T1000 (cell line): Measurements from ENCODE around the gene SEC24B.
"Not testable (repeated sequence)": the region's sequence is repeated elsewhere in the genome, so short reads cannot be mapped to it uniquely, and the experiment has no call there.

Experiments
- DNase-seq: peaks from one replicate; lab custom pipeline; 2025; ENCODE audit warnings: mixed read lengths; lab: John Stamatoyannopoulos, UW

Gene SEC24B

GRCh38 chr4:109432696-109433095 lies 919 bp upstream of the SEC24B start:
- DNase-seq, result no peak

GRCh38 chr4:109434007-109434971 lies 674 bp downstream of the SEC24B start:
- DNase-seq, result no peak

- no peak for DNase-seq
These were observed 2.0 kb downstream of the SEC24B start for GRCh38 chr4:109435635-109436034.

- no peak for DNase-seq
These were observed 2.9 kb downstream of the SEC24B start for GRCh38 chr4:109436504-109436903.

- DNase-seq, result no peak
These were observed 7.3 kb downstream of the SEC24B start for GRCh38 chr4:109440948-109441347.

GRCh38 chr4:109441862-109442458 lies 8.3 kb downstream of the SEC24B start:
- DNase-seq, result no peak

GRCh38 chr4:109444182-109444844 lies 10.7 kb downstream of the SEC24B start:
- no peak for DNase-seq

- DNase-seq, result no peak
These were observed 13.7 kb downstream of the SEC24B start for GRCh38 chr4:109447278-109447677.

GRCh38 chr4:109451544-109452273 lies 18.1 kb downstream of the SEC24B start:
- DNase-seq, result no peak

GRCh38 chr4:109453110-109453509 lies 19.5 kb downstream of the SEC24B start:
- DNase-seq, result not testable (repeated sequence)

GRCh38 chr4:109462297-109462696 lies 28.7 kb downstream of the SEC24B start:
- DNase-seq, result no peak

- no peak for DNase-seq
These were observed 29.2 kb downstream of the SEC24B start for GRCh38 chr4:109462802-109463201.

GRCh38 chr4:109465069-109465468 lies 31.5 kb downstream of the SEC24B start:
- DNase-seq, result no peak

GRCh38 chr4:109469915-109470314 lies 36.3 kb downstream of the SEC24B start:
- DNase-seq, result no peak

- no peak for DNase-seq
These were observed 38.7 kb downstream of the SEC24B start for GRCh38 chr4:109472343-109472761.

GRCh38 chr4:109473824-109474223 lies 40.2 kb downstream of the SEC24B start:
- DNase-seq, result no peak

GRCh38 chr4:109486007-109486406 lies 52.4 kb downstream of the SEC24B start:
- no peak for DNase-seq

GRCh38 chr4:109494563-109494962 lies 60.9 kb downstream of the SEC24B start:
- DNase-seq, result no peak

- no peak for DNase-seq
These were observed 61.9 kb downstream of the SEC24B start for GRCh38 chr4:109495514-109495913.

GRCh38 chr4:109496875-109497274 lies 63.3 kb downstream of the SEC24B start:
- no peak for DNase-seq

GRCh38 chr4:109497511-109497910 lies 63.9 kb downstream of the SEC24B start:
- no peak for DNase-seq

GRCh38 chr4:109499513-109499912 lies 65.9 kb downstream of the SEC24B start:
- no peak for DNase-seq
